ENCODE measurements around the gene IFNL2.

GRCh38 chr19:39263912-39264305 is 4.3 kb upstream of the IFNL2 start:
- no peak for TF ChIP-seq POLR2A (IDR thresholded peaks at IDR 0.05)
- peak in 3 of 7 experiments; percentile 5 to 24 (median 24) for TF ChIP-seq CTCF (IDR thresholded peaks at IDR 0.05)
